ENCODE measurements around the gene MRPL32. TPM values are rescaled to one million over a fixed set of nuclear protein-coding genes. Genes with fewer than 3 reads are reported as not detected.
A peak's percentile ranks its signal among the peaks of the same experiment; 100 is the strongest.

The MRPL32 gene
- total RNA-seq, 1 donor from 2014 or later: 37.2 TPM

DNA sequence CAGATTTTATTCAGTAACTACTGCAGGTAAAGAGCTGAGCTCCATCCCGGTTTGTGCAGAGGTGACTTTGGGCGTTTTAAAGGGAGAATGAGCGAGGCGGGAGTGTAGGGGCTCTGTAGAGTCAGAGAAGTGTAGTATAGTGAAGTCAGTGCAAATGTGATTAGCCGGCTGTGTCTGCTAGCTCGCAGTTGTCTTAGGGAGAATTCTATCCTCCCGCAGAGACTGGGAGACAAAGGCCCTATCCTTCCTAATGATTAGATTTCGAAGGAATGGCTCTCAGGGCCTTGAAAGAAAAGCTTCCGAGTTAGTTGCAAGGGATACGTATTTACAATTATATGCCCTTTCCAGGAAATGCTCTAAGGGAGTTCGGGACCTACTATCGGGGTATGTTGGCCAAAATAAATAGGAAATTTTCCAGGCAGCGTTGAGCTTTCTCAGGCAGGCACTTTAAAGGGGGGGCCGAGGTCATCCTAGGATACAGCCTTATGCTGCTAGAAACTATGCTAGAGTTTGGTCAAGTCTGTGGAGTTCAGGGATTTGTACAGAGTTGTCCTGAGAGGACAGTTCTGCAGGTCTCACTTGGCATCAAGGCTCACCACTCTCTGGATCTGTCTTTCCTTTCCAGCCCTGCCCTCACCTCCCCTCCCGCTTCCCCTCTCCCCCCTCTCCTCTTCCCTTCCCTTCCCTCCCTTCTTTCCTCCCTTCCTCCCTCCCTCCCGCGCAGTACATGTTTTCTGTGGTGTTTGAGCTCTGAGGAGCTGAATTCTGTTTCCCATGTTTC, 825 bp downstream of the MRPL32 start:
- Mint-ChIP-seq H3K27ac (ENCODE audit: unreplicated experiment) (peak overlapping the region; percentile 93), H3K36me3 (ENCODE audit: low read depth, unreplicated experiment) (no peaks in the 10 kb centered on the region), H3K9me3 (ENCODE audit: unreplicated experiment) (no peaks in the 10 kb centered on the region), H3K4me3 (ENCODE audit: unreplicated experiment) (peak overlapping the region; percentile 100), H3K4me1 (ENCODE audit: unreplicated experiment) (peaks cover 20% of the 10 kb centered on the region), H3K27me3 (ENCODE audit: unreplicated experiment) (no peaks in the 10 kb centered on the region)
- DNase-seq (ENCODE audit: low spot score): no peak
- TF ChIP-seq, protein P1, sequence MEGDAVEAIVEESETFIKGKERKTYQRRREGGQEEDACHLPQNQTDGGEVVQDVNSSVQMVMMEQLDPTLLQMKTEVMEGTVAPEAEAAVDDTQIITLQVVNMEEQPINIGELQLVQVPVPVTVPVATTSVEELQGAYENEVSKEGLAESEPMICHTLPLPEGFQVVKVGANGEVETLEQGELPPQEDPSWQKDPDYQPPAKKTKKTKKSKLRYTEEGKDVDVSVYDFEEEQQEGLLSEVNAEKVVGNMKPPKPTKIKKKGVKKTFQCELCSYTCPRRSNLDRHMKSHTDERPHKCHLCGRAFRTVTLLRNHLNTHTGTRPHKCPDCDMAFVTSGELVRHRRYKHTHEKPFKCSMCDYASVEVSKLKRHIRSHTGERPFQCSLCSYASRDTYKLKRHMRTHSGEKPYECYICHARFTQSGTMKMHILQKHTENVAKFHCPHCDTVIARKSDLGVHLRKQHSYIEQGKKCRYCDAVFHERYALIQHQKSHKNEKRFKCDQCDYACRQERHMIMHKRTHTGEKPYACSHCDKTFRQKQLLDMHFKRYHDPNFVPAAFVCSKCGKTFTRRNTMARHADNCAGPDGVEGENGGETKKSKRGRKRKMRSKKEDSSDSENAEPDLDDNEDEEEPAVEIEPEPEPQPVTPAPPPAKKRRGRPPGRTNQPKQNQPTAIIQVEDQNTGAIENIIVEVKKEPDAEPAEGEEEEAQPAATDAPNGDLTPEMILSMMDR (IDR thresholded peaks at IDR 0.05; ENCODE audit: unreplicated experiment): no peak

- Mint-ChIP-seq H3K4me1 (ENCODE audit: unreplicated experiment) (peaks cover 17% of the 10 kb centered on the region), H3K27me3 (ENCODE audit: unreplicated experiment) (no peaks in the 10 kb centered on the region), H3K36me3 (ENCODE audit: low read depth, unreplicated experiment) (no peaks in the 10 kb centered on the region), H3K27ac (ENCODE audit: unreplicated experiment) (no peak overlapping the region), H3K9me3 (ENCODE audit: unreplicated experiment) (no peaks in the 10 kb centered on the region), H3K4me3 (ENCODE audit: unreplicated experiment) (no peak overlapping the region)
- DNase-seq (ENCODE audit: low spot score): no peak
- TF ChIP-seq, protein P1 (IDR thresholded peaks at IDR 0.05; ENCODE audit: unreplicated experiment): no peak
Measured at GRCh38 chr7:42934291-42934690, 2.1 kb downstream of the MRPL32 start.

DNA sequence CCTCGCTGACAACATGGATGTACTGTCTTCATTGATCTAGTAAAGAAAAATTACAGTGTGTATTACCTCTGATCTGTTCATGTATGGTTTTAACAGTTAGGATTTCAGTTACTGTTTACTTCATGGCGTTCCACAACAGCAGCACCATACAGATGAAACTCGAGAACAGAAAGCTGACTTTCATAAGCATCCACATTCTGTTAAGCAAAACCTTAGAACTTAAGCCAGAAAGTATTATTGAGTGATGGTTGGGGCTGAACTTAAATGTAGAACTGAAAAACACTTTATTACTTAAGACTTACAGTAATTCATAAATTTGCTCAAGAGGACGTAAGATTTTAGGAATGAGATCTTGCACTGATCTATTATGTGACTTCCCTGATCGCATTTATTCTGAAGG, 3.7 kb downstream of the MRPL32 start:
- Mint-ChIP-seq H3K4me1 (ENCODE audit: unreplicated experiment) (peaks cover 10% of the 10 kb centered on the region), H3K36me3 (ENCODE audit: low read depth, unreplicated experiment) (no peaks in the 10 kb centered on the region), H3K27ac (ENCODE audit: unreplicated experiment) (no peak overlapping the region), H3K27me3 (ENCODE audit: unreplicated experiment) (no peaks in the 10 kb centered on the region), H3K9me3 (ENCODE audit: unreplicated experiment) (no peaks in the 10 kb centered on the region), H3K4me3 (ENCODE audit: unreplicated experiment) (no peak overlapping the region)
- no peak for DNase-seq (ENCODE audit: low spot score)
- TF ChIP-seq, protein P1 (IDR thresholded peaks at IDR 0.05; ENCODE audit: unreplicated experiment): no peak

DNA sequence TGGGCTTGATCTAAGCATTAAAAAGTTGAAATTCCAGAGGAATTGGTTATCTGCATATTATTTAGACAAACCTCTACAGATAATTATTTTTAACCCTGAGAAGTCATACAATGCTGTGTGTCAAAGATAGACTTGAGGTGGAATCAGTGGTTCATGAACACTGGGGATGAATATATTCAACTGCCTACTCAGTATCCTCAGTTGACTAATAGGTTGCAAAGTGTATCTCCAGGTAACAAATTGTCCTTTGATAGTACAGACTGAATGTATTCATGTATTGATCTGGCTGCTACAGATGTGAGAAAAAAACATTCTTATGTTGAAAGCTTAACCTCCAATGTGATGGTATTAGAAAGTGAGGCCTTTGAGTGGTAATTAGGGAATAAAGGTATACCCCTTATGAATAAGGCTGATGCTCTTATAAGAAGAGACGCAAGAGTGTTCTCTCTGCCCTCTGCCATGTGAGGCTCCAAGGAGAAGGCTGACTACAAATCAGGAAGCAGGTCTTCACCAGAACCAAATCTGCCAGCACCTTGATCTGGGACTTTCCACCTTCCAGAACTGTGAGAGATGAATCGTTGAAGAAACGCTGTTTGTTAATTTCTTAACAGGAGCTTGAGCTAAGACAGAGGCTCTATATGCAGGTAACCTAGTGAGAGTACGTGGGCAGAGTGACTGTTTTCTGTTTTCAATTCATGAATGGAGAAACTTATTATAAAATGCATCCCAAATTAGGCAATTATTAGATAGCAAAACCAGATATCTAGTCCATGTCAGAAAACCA, 7.5 kb downstream of the MRPL32 start:
- no peak for DNase-seq (ENCODE audit: low spot score)
- Mint-ChIP-seq H3K27me3 (ENCODE audit: unreplicated experiment) (peaks cover 2% of the 10 kb centered on the region), H3K4me1 (ENCODE audit: unreplicated experiment) (no peaks in the 10 kb centered on the region), H3K9me3 (ENCODE audit: unreplicated experiment) (no peaks in the 10 kb centered on the region), H3K36me3 (ENCODE audit: low read depth, unreplicated experiment) (no peaks in the 10 kb centered on the region), H3K27ac (ENCODE audit: unreplicated experiment) (no peak overlapping the region), H3K4me3 (ENCODE audit: unreplicated experiment) (no peak overlapping the region)
- TF ChIP-seq, protein P1 (IDR thresholded peaks at IDR 0.05; ENCODE audit: unreplicated experiment): no peak

Data from endothelial cell (in vitro differentiated cells).